GM19468 (cell line): ENCODE measurements around the gene VBP1.
A peak's percentile ranks its signal among the peaks of the same experiment; 100 is the strongest.
"Not testable (repeated sequence)": the region's sequence is repeated elsewhere in the genome, so short reads cannot be mapped to it uniquely, and the experiment has no call there.

Experiments
- ATAC-seq: cut with Tn5 transposase; IDR thresholded peaks from one replicate; pipeline ENCODE4 v1.9.1; 2021; ENCODE audit warnings: mild to moderate bottlenecking, moderate library complexity, moderate number of reproducible peaks; ENCODE audit not compliant: unreplicated experiment; ENCODE audit errors: extremely low read depth

VBP1 gene

GRCh38 chrX:155216179-155216939 is at the start of gene VBP1:
TSS of gene VBP1 (plus strand) at chrX:155216460. CDS start at chrX:155216483, 23 bp downstream.
- peak; percentile 90 for ATAC-seq

DNA sequence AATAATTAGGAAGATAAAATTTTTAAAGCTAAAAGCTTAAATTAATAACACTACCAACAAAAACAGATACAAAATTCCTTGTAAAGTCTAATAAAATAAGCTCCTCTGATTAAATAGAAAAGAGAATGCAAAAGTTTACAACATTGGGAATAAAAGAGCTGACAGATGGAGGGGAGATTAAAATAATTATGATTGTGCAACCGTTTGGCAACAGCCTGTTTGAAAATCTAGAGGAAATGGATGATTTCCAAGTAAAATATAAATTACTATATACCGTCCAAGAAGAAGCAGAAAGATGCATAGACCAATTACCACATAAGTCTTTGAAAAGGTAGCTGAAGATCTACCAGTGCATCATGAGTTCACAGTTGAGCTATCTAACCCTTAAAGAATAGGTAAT is 46.4 kb upstream of the VBP1 start:
- ATAC-seq = no peak

DNA sequence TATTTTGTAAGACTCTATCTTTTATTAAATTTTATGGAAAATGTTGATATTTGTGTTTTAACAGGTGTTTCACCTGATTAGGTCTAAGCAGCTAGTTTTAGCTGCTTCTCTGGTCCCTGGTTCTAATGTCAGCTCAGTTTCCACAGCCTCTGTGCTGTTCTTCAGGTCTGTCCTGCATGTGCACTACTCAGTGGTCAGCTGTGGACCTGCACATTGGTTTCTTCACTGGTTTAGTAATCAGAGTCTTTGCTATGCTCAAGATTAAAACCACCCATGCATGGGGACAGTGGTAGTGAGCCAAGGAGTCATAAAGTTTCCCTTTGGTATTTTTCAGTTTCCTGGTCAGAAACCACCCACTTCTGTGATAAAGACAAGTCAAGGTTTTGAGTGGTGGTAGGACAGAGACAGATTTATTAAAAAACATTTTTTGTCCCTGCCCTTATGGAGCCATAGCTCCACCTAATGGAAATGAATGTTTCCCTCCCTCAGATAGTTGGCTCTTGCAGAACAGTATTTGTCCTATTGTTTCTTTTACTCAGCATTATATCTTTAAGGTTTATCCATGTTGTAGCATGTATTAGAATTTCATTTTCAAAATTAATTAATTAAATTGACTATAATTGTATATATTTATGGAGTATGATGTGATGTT is 36.8 kb upstream of the VBP1 start:
- no peak for ATAC-seq

DNA sequence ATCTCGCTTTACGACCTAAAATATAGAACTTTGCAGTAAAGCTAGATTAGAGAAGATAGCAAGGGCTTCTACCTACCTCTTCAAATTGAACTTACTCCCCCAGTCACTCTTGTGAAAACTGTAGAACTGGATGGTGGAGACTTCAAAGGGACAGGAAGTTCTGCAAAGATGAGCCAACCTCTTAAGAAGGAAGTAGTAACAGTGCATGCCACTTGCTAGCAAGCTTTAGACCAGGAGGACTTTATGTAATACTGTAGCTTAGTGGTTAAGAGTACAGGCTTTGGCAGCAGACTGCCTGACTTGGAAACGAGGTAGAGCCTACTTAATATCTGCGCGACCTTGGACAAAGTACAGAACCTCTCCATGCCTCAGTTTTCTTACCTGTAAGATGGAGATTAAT is 27.5 kb upstream of the VBP1 start:
- ATAC-seq = no peak

DNA sequence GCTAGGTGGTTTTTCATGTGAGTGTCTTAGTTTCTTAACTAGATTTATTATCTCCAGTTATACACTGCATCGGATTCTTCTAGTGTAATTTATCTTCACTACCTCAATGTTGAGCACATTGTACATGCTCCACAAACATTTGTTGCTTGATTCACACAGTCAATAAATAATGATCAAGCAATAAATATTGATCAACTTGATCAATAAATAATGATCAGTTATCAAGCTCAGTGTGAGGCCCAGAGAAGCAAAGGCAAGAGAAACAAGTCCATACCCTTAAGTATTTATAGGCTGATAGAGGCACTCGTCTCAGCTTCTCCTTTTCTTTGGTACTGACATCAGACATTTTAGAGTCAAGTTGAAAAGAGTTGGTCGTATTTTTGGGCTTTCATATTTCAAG is 5.1 kb upstream of the VBP1 start:
- ATAC-seq = no peak

DNA sequence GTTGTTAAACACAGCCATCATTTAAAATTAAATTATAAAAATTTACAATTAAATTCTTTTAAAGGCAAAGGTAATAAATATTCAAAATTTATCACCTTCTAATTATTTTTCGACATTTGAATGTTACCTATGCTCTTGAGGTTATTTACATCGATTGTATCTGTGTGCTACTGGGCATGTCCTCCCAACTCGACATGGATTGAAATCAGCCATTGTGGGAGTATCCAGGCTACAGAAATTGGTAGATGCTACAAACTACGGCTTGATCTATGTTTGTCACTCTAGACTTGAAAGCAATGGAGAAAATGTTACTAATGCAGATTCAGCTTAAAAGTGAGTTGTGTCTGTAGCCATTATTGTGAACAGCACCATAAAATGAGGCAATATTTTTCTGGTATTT is 2.5 kb upstream of the VBP1 start:
- no peak for ATAC-seq

DNA sequence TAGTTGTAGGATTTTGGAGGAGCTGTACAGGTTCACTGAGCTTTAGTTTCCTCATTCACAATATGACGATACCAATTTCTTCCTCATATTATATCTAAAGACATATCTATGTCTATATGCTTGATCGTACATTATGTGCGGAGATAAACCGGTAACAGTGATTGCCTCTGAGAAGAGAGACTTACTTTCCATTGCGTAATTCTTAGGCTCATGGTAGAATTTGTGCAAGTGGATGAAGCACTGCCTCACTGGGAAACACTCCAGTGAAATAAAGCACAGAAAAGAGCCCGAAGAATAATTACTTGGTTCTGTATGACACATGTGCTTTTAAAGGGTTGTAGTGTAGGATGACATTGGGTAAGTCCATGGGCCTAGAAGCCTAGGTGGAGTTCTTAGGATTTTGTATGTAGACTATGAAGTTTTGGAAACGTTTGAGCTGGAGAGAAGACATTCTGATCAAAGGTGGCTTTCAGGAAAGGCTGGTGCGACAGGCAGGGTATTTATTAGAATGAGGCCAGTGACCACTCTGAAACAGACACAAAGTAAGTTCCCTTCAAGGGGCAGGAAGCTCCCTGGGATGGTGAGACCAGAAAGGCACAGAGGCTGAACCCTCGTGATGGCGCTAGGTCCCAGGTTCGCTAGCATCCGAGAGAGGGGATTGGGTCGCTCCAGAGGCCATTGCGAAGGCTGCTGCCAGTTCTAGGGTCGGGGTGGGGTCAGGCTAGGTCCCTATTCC is 649 bp upstream of the VBP1 start:
- ATAC-seq = no peak

- no peak for ATAC-seq
Observed at GRCh38 chrX:155216940-155217440, 730 bp downstream of the VBP1 start.

- no peak for ATAC-seq
Observed at GRCh38 chrX:155218777-155219176, 2.5 kb downstream of the VBP1 start.

GRCh38 chrX:155221351-155221750 is 5.1 kb downstream of the VBP1 start:
- no peak for ATAC-seq

GRCh38 chrX:155223746-155224145 is 7.5 kb downstream of the VBP1 start:
- ATAC-seq = not testable (repeated sequence)

DNA sequence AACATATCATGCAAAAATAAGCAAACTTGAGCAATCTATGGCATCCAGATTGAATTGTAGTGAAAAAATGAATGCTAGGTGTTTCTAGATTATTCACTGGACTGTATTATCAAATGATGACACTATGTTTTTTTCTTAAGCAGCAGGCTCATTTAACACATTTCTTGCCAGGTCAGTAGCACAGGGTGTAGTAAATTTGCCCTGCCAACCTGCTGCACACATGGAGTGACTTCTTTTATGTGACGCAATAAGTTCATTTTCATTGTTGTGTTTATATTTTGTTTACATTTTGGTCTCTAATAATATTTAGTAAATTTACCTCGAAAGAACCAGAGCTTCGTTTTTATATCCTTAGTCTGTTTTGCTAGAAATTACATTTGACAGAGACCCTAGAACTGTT is 9.5 kb downstream of the VBP1 start:
- no peak for ATAC-seq

- ATAC-seq = peak; percentile 59
Observed at GRCh38 chrX:155231163-155231562, 14.9 kb downstream of the VBP1 start.

DNA sequence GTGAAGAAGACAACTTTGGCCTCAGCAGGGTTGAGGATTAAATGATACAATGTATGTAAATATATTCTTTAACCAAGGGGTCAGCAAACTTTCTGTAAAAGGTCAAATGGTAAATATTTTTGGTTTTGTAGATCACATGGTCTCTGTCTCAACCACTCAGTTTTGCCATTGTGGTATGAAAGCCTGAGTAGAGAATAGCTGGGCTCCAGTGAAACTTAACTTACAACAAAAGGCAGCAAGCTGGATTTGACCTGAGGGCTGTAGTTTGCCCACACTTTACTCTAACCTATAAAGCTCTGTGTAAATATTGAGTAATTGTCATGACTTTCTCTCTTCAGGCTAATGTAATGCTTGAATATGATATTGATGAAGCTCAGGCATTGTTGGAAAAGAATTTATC is 19.6 kb downstream of the VBP1 start:
- ATAC-seq = no peak

DNA sequence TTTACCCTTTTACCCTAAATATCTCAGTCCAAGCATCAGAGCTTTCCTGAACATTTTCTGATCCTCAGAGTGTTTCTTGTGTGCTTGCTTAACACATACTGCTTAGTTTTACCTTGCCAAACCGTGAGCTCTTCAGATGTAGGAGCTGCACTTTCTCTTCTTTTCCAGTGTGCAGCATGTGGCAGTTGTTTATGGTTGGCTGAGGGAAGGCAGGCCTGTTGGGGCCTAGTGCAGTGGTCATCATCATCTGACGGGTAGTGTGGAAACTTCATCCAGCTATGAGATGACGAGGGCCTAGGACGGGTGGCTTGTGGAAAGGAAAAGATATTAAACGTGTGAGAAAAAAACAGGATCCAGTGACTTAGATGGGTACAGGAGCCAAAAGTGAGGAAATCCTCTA is 21.5 kb downstream of the VBP1 start:
- ATAC-seq = no peak

DNA sequence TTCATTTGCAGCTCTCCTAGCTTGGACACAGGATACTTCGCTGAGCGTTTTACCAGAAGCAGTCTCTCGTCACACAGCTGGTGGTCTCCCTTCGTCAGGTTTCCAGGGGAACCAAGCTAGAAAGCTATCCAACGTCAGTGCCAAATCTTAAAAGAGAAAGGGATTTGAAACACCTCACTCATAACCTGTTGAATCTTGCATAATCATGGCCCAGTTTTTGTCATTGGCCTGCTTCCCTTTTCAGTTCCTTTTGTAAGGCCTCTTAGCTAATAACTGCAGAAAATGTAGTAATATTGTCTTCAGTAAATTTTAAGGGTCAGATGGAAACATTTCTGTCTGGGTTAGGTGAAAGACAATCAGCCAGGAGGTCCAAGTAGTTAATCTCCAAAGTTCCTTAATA is 26.0 kb downstream of the VBP1 start:
- ATAC-seq = no peak

DNA sequence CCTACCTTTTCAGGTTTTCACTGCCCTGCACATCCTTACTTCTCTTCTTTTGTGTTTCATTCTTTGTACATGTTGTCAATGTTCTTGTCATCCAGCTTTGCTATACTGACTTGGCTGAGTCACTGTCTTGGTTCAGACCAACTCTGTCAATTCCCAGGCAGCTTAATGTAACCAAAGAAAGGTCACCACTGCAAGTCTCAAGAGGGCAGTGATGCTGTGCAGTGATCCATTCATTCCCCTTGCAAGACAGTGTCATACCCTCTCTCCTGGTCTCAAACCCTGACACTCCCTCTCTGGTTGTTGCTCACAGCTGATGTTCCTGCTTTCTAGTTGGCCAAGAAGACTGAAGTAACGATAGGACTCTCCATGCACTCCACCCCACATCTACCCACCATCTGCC is 30.5 kb downstream of the VBP1 start:
- ATAC-seq = no peak

DNA sequence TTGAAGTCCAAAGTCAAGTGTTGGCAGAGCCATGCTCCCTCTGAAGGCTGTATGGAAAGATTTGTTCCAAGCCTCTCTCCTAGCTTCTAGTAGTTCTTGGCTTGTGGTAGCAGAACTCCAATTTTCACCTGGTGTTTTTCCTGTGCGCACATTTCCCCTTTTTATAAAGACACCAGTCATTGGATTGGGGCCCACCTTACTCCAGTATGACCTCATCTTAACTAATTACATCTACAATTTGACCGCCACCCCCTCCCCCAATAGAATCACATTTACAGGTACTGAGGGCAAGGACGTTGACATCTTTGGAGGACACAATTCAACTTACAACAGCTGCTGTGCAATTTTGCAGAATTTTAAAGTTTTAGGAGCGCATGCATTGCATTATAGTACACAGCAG is 31.2 kb downstream of the VBP1 start:
- no peak for ATAC-seq

DNA sequence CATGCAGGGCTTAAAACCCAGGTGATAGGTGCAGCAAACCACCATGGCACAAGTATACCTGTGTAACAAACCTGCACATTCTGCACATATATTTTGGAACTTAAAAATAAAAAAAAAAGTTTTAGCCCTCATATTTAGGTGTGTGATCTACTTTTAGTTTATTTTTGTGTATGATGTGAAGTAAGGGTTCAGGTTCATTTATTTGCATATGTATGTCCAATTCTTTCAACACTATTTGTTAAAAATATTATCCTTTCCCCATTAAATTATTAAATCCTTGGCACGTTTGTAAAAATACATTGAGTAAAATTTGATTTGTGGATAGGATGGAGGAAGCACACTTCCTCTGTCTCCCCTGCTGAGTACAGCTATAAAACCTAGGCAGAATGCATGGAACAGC is 35.1 kb downstream of the VBP1 start:
- ATAC-seq = no peak

DNA sequence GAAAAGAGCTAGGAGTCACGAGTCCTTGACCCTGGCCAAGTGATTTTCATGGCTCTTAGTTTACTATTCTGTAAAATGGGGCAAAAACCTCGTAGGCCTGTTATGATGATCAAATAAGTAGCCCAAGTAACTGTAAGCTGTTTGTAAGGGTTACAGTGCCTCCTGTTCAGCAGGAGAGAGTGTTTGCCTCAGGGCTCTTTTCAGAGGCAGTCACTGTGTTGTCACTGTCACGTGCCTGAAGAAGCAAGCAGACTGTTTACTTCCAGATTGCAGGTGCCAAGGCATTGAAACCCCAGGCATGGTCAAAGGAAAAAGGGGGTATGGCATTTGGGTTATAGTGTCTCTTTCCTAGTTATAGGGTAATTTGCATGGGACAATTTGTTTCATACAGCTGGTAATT is 43.5 kb downstream of the VBP1 start:
- ATAC-seq = no peak
